Liver (tissue), 9 donors: ENCODE data around the gene TRIM6. TPM values are rescaled to one million over a fixed set of nuclear protein-coding genes. Genes with fewer than 3 reads are reported as not detected.

ENCODE experiments used
- DNase-seq: peaks from one replicate; pipeline ENCODE4 v3.0.0-alpha.2; 2017; ENCODE audit warnings: low spot score
- H3K27ac ChIP-seq, 2 donors: one replicate each; pipeline ENCODE4 v1.7.0; 2013; ENCODE audit warnings: inconsistent platforms in 2 of 2, low read length in 2 of 2, control low read depth in 1 of 2, low read depth in 1 of 2, mild to moderate bottlenecking in 1 of 2
- H3K27me3 ChIP-seq, 4 donors: one replicate each; pipeline versions ENCODE4 v1.6.1 to v1.7.0; 2013; ENCODE audit warnings: low read length in 3 of 4, inconsistent platforms in 1 of 4, mild to moderate bottlenecking in 1 of 4, moderate library complexity in 1 of 4; ENCODE audit not compliant: control insufficient read depth in 4 of 4, insufficient read depth in 4 of 4
- H3K36me3 ChIP-seq, 4 donors: one replicate each; pipeline versions ENCODE4 v1.6.1 to v1.7.0; 2013; ENCODE audit warnings: low read length in 3 of 4, mild to moderate bottlenecking in 3 of 4, low read depth in 1 of 4, moderate library complexity in 1 of 4; ENCODE audit not compliant: control insufficient read depth in 4 of 4, insufficient read depth in 3 of 4
- H3K4me1 ChIP-seq, 4 donors: one replicate each; pipeline versions ENCODE4 v1.6.1 to v1.7.0; 2013; ENCODE audit warnings: low read length in 3 of 4, mild to moderate bottlenecking in 3 of 4, moderate library complexity in 1 of 4; ENCODE audit not compliant: control insufficient read depth in 4 of 4, insufficient read depth in 4 of 4
- H3K4me3 ChIP-seq, 3 donors: one replicate each; pipeline versions ENCODE4 v1.6.1 to v1.7.0; 2013; ENCODE audit warnings: low read length in 3 of 3, control low read depth in 1 of 3, low read depth in 1 of 3, mild to moderate bottlenecking in 1 of 3
- H3K9ac ChIP-seq, 2 donors: one replicate each; pipeline ENCODE4 v1.7.0; 2013; ENCODE audit warnings: low read length in 2 of 2, mild to moderate bottlenecking in 2 of 2, moderate library complexity in 2 of 2, control low read depth in 1 of 2, low read depth in 1 of 2
- H3K9me3 ChIP-seq, 4 donors: one replicate each; pipeline versions ENCODE4 v1.6.1 to v1.7.0; 2013; ENCODE audit warnings: low read length in 3 of 4; ENCODE audit not compliant: control insufficient read depth in 4 of 4
- ATF3 ChIP-seq: IDR thresholded peaks from 2 replicates; pipeline ENCODE4 v1.6.1; 2016; ENCODE audit warnings: antibody characterized with exemption
- GABPA ChIP-seq, 2 donors: IDR thresholded peaks in 1 of 2; conservative IDR thresholded peaks in 1 of 2; 2 replicates each; pipeline ENCODE4 v1.6.1; 2016; ENCODE audit warnings: antibody characterized with exemption in 2 of 2, mild to moderate bottlenecking in 1 of 2, moderate library complexity in 1 of 2
- HNF4A ChIP-seq, 2 donors: conservative IDR thresholded peaks; 2 replicates each; pipeline ENCODE4 v1.6.1; 2016; ENCODE audit warnings: antibody characterized with exemption in 2 of 2, mild to moderate bottlenecking in 2 of 2
- JUND ChIP-seq, 2 donors: IDR thresholded peaks; 2 replicates each; pipeline ENCODE4 v1.6.1; 2016; ENCODE audit warnings: antibody characterized with exemption in 2 of 2
- MAX ChIP-seq: IDR thresholded peaks from 2 replicates; pipeline ENCODE4 v1.6.1; 2016; ENCODE audit warnings: antibody characterized with exemption
- REST ChIP-seq: IDR thresholded peaks from 2 replicates; pipeline ENCODE4 v1.6.1; 2016; ENCODE audit warnings: antibody characterized with exemption, mild to moderate bottlenecking
- SP1 ChIP-seq: IDR thresholded peaks from 2 replicates; pipeline ENCODE4 v1.6.1; 2018; ENCODE audit warnings: antibody characterized with exemption, mild to moderate bottlenecking
- TAF1 ChIP-seq: conservative IDR thresholded peaks from 2 replicates; pipeline ENCODE4 v1.6.1; 2016; ENCODE audit warnings: antibody characterized with exemption, mild to moderate bottlenecking
- ZBTB33 ChIP-seq: IDR thresholded peaks from 2 replicates; pipeline ENCODE4 v1.6.1; 2016; ENCODE audit warnings: antibody characterized with exemption
- WGBS: extraction: QIAGEN DNeasy Blood & Tissue Kit; methylation state at CpG from one replicate; pipeline ENCODE4 v1.1.7; 2013; 5-methylcytosine and 5-hydroxymethylcytosine counted together
- polyA plus RNA-seq, 2 donors: library from polyadenylated mRNA; stranded (reverse) in 1 of 2; unstranded in 1 of 2; fragments of 200-250 nt in 1 of 2; fragments of >200 nt in 1 of 2; fragmentation: Nextera tagmentation in 1 of 2; extraction: Ambion mirVana in 1 of 2; gene quantifications; one replicate each; pipeline versions ENCODE4 v1.2.1 to v1.2.3, GENCODE V29; 2013 to 2015
- total RNA-seq, 2 donors: library from RNA; depleted of rRNA; stranded (reverse); fragments of >200 nt; gene quantifications; one replicate each; pipeline ENCODE4 v1.2.3, GENCODE V29; 2014
- TF ChIP-seq, protein P1 (sequence below): fragments of 150-350 bp; IDR thresholded peaks from 2 replicates; pipeline ENCODE4 v1.5.1; 2017; ENCODE audit warnings: improper control_type of control experiment, low read depth, low read length; ENCODE audit not compliant: missing input control
- donor health status: healthy.
- donor health status: healthy.
- donor health status: healthy.
- donor health status: healthy.
- donor health status: healthy.

TRIM6 gene
- total and polyA plus RNA-seq, 4 donors = 0.39 to 5.3 (median 0.58) TPM

- no peak for DNase-seq
- Histone ChIP-seq H3K9ac (no peak overlapping the region), H3K36me3 (no peaks in the 10 kb centered on the region), H3K27me3 (no peaks in the 10 kb centered on the region), H3K4me1 (no peaks in the 10 kb centered on the region), H3K4me3 (no peak overlapping the region), H3K27ac (no peak overlapping the region), H3K9me3 (no peaks in the 10 kb centered on the region)
- 94% methylated on average over 8 of the region's 8 CpGs for WGBS
- no peak for TF ChIP-seq GABPA (IDR thresholded peaks at IDR 0.05 in 1 of 2, conservative IDR thresholded peaks at IDR 0.05 in 1 of 2)
- no peak for TF ChIP-seq ATF3
These were observed 6.9 kb downstream of the TRIM6 start for GRCh38 chr11:5603326-5603725.

DNA sequence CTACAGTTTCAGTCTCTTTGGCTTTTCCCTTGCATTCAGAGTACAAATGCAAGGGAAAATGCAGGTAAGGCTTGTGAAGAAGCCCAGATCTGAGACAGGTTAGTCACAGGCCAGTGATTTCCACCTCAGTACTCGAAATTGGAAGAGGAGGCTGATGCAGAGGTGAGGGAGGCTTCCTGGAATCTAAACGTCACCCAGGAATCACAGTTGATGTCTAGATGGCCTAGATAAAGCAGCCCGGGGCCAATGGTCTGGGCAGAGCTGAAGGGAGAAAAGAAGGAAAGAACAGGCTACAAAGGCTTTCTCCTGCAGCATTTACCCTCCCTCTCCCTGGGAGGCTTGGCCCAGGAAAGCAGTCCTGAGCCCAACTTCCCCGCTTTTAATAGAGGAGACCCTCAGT is 8.5 kb downstream of the TRIM6 start:
- WGBS = 90% methylated on average over 4 of the region's 4 CpGs
- H3K27ac ChIP-seq = no peak overlapping the region
- no peak overlapping the region for H3K9ac ChIP-seq
- no peak for TF ChIP-seq HNF4A (conservative IDR thresholded peaks at IDR 0.05)
- no peak for TF ChIP-seq ATF3
- TF ChIP-seq MAX = no peak
- TF ChIP-seq TAF1 = no peak
- TF ChIP-seq JUND (IDR thresholded peaks at IDR 0.05) = no peak
- no peaks in the 10 kb centered on the region for H3K27me3 ChIP-seq
- no peak overlapping the region for H3K4me3 ChIP-seq
- H3K4me1 ChIP-seq = no peaks in the 10 kb centered on the region
- H3K36me3 ChIP-seq = no peaks in the 10 kb centered on the region
- no peaks in the 10 kb centered on the region for H3K9me3 ChIP-seq
- no peak for DNase-seq

GRCh38 chr11:5605849-5606248 is 9.4 kb downstream of the TRIM6 start:
- Histone ChIP-seq H3K27ac (no peak overlapping the region), H3K9me3 (no peaks in the 10 kb centered on the region), H3K36me3 (no peaks in the 10 kb centered on the region), H3K27me3 (no peaks in the 10 kb centered on the region), H3K9ac (no peak overlapping the region), H3K4me3 (no peak overlapping the region), H3K4me1 (no peaks in the 10 kb centered on the region)
- WGBS = 92% methylated on average over 5 of the region's 5 CpGs
- no peak for DNase-seq
- TF ChIP-seq GABPA (IDR thresholded peaks at IDR 0.05 in 1 of 2, conservative IDR thresholded peaks at IDR 0.05 in 1 of 2) = no peak
- no peak for TF ChIP-seq JUND (IDR thresholded peaks at IDR 0.05)

GRCh38 chr11:5608808-5609207 is 12.4 kb downstream of the TRIM6 start:
- DNase-seq = no peak
- H3K4me3 ChIP-seq = no peak overlapping the region
- no peak overlapping the region for H3K9ac ChIP-seq
- H3K9me3 ChIP-seq = no peaks in the 10 kb centered on the region
- 94% methylated on average over 6 of the region's 6 CpGs for WGBS
- no peak for TF ChIP-seq SP1
- TF ChIP-seq, protein P1, sequence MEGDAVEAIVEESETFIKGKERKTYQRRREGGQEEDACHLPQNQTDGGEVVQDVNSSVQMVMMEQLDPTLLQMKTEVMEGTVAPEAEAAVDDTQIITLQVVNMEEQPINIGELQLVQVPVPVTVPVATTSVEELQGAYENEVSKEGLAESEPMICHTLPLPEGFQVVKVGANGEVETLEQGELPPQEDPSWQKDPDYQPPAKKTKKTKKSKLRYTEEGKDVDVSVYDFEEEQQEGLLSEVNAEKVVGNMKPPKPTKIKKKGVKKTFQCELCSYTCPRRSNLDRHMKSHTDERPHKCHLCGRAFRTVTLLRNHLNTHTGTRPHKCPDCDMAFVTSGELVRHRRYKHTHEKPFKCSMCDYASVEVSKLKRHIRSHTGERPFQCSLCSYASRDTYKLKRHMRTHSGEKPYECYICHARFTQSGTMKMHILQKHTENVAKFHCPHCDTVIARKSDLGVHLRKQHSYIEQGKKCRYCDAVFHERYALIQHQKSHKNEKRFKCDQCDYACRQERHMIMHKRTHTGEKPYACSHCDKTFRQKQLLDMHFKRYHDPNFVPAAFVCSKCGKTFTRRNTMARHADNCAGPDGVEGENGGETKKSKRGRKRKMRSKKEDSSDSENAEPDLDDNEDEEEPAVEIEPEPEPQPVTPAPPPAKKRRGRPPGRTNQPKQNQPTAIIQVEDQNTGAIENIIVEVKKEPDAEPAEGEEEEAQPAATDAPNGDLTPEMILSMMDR = no peak
- no peak for TF ChIP-seq HNF4A (conservative IDR thresholded peaks at IDR 0.05)
- no peak for TF ChIP-seq ATF3
- TF ChIP-seq ZBTB33 = no peak
- no peak for TF ChIP-seq REST
- no peaks in the 10 kb centered on the region for H3K4me1 ChIP-seq
- no peak overlapping the region for H3K27ac ChIP-seq
- no peaks in the 10 kb centered on the region for H3K36me3 ChIP-seq
- no peaks in the 10 kb centered on the region for H3K27me3 ChIP-seq
